ENCODE data around the gene AFF4.

- TF ChIP-seq CTCF (conservative IDR thresholded peaks at IDR 0.05; ENCODE audit: low read depth in 2 of 2) (no peak), EZH2phosphoT487 (IDR thresholded peaks at IDR 0.05; ENCODE audit: unreplicated experiment) (no peak), EZH2 (IDR thresholded peaks at IDR 0.05; ENCODE audit: low read depth, unreplicated experiment) (no peak), POLR2AphosphoS5 (IDR thresholded peaks at IDR 0.05; ENCODE audit: low read depth) (no peak), REST (IDR thresholded peaks at IDR 0.05; ENCODE audit: unreplicated experiment) (no peak), ZNF114 (CRISPR knock-in tag; IDR thresholded peaks at IDR 0.05) (no peak), JUNB (IDR thresholded peaks at IDR 0.05; ENCODE audit: unreplicated experiment) (no peak), ETS1 (IDR thresholded peaks at IDR 0.05) (no peak)
Measured at GRCh38 chr5:132838516-132839282, 124.7 kb downstream of the AFF4 start.

All from GM23338 (cell line).